ENCODE data around the gene DSCAML1. TPM values are rescaled to one million over a fixed set of nuclear protein-coding genes. Genes with fewer than 3 reads are reported as not detected.

The DSCAML1 gene
- total RNA-seq, 4 donors from 2014 or later: 2.9 to 5.8 (median 3.3) TPM

DNA sequence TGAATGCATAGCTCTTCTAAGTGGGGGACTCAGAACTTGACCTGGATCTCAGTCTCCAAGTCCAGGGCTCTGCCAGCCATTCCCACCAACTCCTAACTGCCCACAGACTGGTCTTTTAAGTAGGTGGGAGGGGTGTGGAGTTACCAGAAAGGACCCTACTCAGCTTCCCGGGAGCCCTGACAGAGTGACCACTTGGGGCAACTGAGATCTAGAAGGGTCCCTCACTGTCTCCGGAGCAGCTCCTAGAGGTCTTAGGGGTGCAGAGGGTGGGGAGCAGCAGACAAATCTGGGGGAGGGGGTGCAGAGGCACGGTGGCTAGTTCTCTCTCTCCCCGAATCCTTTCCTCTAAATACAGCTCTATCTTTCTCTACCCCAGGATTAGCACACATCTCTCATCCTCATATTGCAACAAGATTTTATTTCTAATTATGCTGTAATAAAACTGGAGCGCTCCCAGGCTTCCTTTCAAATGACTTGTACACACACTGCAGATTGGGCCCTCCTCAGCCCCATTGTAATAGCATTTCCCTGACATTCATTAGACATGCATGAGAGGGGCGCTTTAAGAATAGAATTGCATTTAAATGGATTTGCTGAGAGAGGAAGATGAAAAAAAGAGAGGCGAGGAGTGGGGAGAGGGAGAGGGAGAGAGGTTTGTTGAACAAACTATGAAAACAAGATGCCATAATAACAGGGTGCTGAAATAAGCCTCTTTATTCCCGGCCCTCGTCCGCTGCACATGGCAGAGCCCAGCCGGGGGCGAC, 250.4 kb downstream of the DSCAML1 start:
- H3K27me3 ChIP-seq: no peaks in the 10 kb centered on the region
- no peaks in the 10 kb centered on the region for H3K9me3 ChIP-seq
- intact Hi-C loops (cut with DNase I; ENCODE audit: low total_unique reads) (no loop called here), in situ Hi-C loops (cut with MboI; ENCODE audit: low pct_ligation_motif_present in 1 of 4, low pct_unique_long_range_greater_than_20kb in 1 of 4, low sequenced_read_pairs in 3 of 4) (no loop called here)
- no peak overlapping the region for H3K27ac ChIP-seq
- no peaks in the 10 kb centered on the region for H3K36me3 ChIP-seq
- no peak for DNase-seq
- TF ChIP-seq POLR2AphosphoS5 (IDR thresholded peaks at IDR 0.05) (no peak), POLR2A (IDR thresholded peaks at IDR 0.05) (no peak), EP300 (IDR thresholded peaks at IDR 0.05; ENCODE audit: low read depth) (no peak)
- TF ChIP-seq, protein P1, sequence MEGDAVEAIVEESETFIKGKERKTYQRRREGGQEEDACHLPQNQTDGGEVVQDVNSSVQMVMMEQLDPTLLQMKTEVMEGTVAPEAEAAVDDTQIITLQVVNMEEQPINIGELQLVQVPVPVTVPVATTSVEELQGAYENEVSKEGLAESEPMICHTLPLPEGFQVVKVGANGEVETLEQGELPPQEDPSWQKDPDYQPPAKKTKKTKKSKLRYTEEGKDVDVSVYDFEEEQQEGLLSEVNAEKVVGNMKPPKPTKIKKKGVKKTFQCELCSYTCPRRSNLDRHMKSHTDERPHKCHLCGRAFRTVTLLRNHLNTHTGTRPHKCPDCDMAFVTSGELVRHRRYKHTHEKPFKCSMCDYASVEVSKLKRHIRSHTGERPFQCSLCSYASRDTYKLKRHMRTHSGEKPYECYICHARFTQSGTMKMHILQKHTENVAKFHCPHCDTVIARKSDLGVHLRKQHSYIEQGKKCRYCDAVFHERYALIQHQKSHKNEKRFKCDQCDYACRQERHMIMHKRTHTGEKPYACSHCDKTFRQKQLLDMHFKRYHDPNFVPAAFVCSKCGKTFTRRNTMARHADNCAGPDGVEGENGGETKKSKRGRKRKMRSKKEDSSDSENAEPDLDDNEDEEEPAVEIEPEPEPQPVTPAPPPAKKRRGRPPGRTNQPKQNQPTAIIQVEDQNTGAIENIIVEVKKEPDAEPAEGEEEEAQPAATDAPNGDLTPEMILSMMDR (IDR thresholded peaks at IDR 0.05): no peak
- WGBS, 2 donors (ENCODE audit: low coverage in 1 of 2): 67 to 81% methylated on average over 2 to 12 of the region's 12 CpGs
- H3K4me1 ChIP-seq: peaks cover 0 to 5% (median 2%) of the 10 kb centered on the region in 4 donors
- H3K4me3 ChIP-seq: no peak overlapping the region

DNA sequence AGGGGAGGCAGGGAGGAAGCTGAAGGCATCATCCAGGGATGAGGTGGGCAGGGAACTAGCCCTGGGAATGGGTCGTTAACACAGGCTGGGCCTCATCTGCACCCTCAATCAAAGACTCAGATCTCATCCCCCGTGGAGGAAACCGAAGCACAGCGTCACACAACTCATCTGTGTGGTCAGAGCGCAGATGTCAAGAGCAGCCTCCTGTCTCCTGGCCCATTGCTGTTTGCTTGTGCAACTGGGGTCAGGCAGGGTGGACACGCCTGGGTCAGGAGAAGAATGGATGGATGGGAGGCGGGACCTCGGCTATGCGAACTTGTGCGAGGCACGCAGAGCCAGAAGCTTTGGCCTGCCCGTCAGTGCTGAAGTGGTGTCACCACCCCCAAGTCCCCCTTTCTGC, 251.3 kb downstream of the DSCAML1 start:
- no peak overlapping the region for H3K27ac ChIP-seq
- intact Hi-C loops (cut with DNase I; ENCODE audit: low total_unique reads): no loop called here
- no peak overlapping the region for H3K4me3 ChIP-seq
- no peaks in the 10 kb centered on the region for H3K27me3 ChIP-seq
- TF ChIP-seq, protein P1 (IDR thresholded peaks at IDR 0.05): no peak
- no peak for TF ChIP-seq POLR2A (IDR thresholded peaks at IDR 0.05)
- no peak for TF ChIP-seq POLR2AphosphoS5 (IDR thresholded peaks at IDR 0.05)
- TF ChIP-seq EP300 (IDR thresholded peaks at IDR 0.05; ENCODE audit: low read depth): no peak
- WGBS, 2 donors (ENCODE audit: low coverage in 1 of 2): 93% methylated on average over 12 of the region's 12 CpGs; no CpG with 5 or more reads in 1 of the 2 donors
- no peak for DNase-seq
- H3K9me3 ChIP-seq: no peaks in the 10 kb centered on the region
- in situ Hi-C loops (cut with MboI; ENCODE audit: low pct_ligation_motif_present in 1 of 4, low pct_unique_long_range_greater_than_20kb in 1 of 4, low sequenced_read_pairs in 3 of 4): no loop called here
- no peaks in the 10 kb centered on the region for H3K36me3 ChIP-seq
- H3K4me1 ChIP-seq: peaks cover 0 to 5% (median 2%) of the 10 kb centered on the region in 4 donors

DNA sequence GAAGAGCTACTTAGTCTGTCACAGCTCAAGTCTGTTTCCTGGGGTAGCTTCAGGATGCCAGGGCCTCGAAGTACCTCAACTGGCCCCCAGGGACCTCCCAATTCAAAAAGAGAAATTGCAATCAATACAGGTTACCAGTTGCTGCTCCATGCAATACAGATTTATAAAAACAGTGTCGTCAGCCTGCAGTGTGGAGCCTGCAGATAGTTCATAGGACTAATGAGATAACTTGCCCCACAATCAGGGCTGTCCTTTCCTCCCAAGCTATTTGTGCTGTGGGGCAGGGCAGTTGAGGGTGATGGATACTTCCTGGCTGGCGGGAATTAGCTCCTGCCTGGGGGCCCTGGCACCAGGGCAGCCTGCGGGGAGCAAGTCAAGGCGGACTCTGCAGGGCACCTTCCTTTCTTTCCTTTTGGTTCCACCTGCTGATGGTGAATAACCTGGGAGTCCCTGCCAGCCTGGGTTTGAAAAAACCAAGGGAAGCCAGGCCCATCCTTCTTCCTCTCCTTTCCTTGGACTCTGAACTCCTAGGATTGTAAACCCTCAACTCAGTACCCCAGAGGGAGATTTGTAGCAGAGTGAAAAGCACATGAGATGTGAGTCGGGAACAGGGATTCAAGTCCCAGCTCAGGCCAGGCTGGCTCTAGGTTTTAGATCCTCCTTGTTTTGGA, 252.8 kb downstream of the DSCAML1 start:
- H3K36me3 ChIP-seq: no peaks in the 10 kb centered on the region
- H3K4me3 ChIP-seq: no peak overlapping the region
- peak; percentile 12 for DNase-seq
- H3K9me3 ChIP-seq: no peaks in the 10 kb centered on the region
- WGBS, 2 donors (ENCODE audit: low coverage in 1 of 2): 56 to 63% methylated on average over 1 to 6 of the region's 6 CpGs
- peaks cover 0 to 5% (median 2%) of the 10 kb centered on the region in 4 donors for H3K4me1 ChIP-seq
- intact Hi-C loops (cut with DNase I; ENCODE audit: low total_unique reads): no loop called here
- TF ChIP-seq EP300 (IDR thresholded peaks at IDR 0.05; ENCODE audit: low read depth): no peak
- TF ChIP-seq, protein P1 (IDR thresholded peaks at IDR 0.05): no peak
- TF ChIP-seq POLR2A (IDR thresholded peaks at IDR 0.05): no peak
- no peak for TF ChIP-seq POLR2AphosphoS5 (IDR thresholded peaks at IDR 0.05)
- H3K27ac ChIP-seq: peak overlapping the region in 1 of 4 donors; percentile 23
- no peaks in the 10 kb centered on the region for H3K27me3 ChIP-seq
- in situ Hi-C loops (cut with MboI; ENCODE audit: low pct_ligation_motif_present in 1 of 4, low pct_unique_long_range_greater_than_20kb in 1 of 4, low sequenced_read_pairs in 3 of 4): no loop called here

DNA sequence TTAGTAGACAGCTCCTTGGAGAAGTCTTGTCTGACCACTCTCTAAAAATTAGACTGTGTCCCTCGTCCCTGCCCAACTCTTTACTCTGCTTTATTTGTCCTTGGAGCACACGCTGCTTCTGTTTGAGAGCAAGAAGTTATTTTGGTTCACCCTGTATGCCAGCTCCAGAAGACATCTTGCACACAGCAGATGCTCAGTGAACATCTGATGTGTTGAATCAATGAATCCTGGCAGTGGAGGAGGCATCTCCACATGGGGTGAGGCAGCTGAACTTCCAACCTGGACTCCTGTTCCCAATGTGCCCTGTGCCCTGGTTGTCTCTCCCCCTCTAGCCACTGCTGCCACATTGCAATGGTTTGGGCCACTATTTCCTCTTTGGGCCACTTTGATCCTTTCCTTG, 255.8 kb downstream of the DSCAML1 start:
- intact Hi-C loops (cut with DNase I; ENCODE audit: low total_unique reads): no loop called here
- no peaks in the 10 kb centered on the region for H3K36me3 ChIP-seq
- TF ChIP-seq POLR2A (IDR thresholded peaks at IDR 0.05) (no peak), POLR2AphosphoS5 (IDR thresholded peaks at IDR 0.05) (no peak), EP300 (IDR thresholded peaks at IDR 0.05; ENCODE audit: low read depth) (no peak)
- TF ChIP-seq, protein P1 (IDR thresholded peaks at IDR 0.05): no peak
- in situ Hi-C loops (cut with MboI; ENCODE audit: low pct_ligation_motif_present in 1 of 4, low pct_unique_long_range_greater_than_20kb in 1 of 4, low sequenced_read_pairs in 3 of 4): no loop called here
- 75% methylated on average over 2 of the region's 2 CpGs; no CpG with 5 or more reads in 1 of the 2 donors for WGBS, 2 donors (ENCODE audit: low coverage in 1 of 2)
- H3K9me3 ChIP-seq: no peaks in the 10 kb centered on the region
- H3K4me1 ChIP-seq: peaks cover 0 to 5% (median 2%) of the 10 kb centered on the region in 4 donors
- DNase-seq: no peak
- H3K4me3 ChIP-seq: no peak overlapping the region
- no peaks in the 10 kb centered on the region for H3K27me3 ChIP-seq
- H3K27ac ChIP-seq: no peak overlapping the region
